Epithelial cell of umbilical artery (primary cell): ENCODE data around the gene ASTE1. TPM values are rescaled to one million over a fixed set of nuclear protein-coding genes. Genes with fewer than 3 reads are reported as not detected.

Experiments used
- total RNA-seq: library from RNA; depleted of rRNA; stranded (reverse); fragments of >200 nt; gene quantifications from 2 replicates; pipeline ENCODE4 v1.2.3, GENCODE V29; 2014

Gene ASTE1, protein sequence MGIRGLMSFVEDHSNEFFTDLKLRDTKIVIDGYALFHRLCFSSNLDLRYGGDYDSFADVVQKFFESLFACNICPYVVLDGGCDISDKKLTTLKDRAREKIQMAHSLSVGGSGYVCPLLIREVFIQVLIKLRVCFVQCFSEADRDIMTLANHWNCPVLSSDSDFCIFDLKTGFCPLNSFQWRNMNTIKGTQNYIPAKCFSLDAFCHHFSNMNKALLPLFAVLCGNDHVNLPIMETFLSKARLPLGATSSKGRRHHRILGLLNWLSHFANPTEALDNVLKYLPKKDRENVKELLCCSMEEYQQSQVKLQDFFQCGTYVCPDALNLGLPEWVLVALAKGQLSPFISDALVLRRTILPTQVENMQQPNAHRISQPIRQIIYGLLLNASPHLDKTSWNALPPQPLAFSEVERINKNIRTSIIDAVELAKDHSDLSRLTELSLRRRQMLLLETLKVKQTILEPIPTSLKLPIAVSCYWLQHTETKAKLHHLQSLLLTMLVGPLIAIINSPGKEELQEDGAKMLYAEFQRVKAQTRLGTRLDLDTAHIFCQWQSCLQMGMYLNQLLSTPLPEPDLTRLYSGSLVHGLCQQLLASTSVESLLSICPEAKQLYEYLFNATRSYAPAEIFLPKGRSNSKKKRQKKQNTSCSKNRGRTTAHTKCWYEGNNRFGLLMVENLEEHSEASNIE
- total RNA-seq: 4.2 and 5.6 TPM in 2 replicates

DNA sequence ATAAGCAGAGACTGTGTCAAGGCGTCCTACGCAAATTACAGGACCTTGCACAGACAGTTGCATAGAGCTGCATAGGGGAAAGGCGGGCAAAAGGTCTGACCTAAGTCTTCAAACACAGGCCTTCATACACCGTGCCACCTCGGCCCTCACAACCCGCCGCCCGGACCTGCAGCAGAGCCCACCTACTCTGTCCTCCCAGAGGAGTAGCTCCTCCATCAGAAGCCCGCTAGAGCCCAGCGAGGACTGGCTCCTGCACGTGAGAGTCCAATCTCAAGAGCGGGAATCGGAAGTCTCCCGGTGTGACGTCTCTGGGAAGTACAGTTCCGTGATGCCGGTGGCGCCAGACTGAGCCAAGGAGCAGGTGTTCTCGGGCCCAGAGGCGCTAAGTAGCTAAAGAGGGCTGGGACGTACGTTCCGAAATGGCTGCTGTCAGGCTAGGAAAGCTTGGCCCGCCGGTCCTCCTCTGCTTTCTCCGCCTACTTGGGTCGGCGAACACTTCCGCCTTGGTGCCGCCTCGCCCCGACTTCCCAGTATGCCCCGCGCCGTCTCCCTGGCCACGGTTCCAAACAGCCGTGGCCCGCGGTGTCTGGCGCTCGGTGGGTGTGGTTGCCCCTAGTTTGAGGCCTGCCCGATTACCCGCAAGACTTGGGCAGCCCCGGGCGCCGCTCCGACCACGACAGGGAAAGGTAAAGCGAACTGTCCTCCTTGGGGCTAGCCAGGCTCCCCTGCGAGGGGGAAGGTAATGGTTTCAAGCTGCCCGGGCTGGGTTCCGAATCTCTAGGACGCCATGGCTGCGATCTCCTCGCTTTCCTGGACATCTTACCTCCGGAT lies at the start of gene ASTE1, which contains the start of gene NEK11:
Gene ASTE1 (minus strand): TSS at position 505 of the 831 bp plus-strand sequence. CDS start 1,519 bp downstream, outside the sequence.
Gene NEK11 (plus strand): TSS at position 557 of the 831 bp plus-strand sequence. CDS start 2,832 bp downstream, outside the sequence.

Other genes starting within 250 kb of the ASTE1 start
- 94.2 and 102 TPM in 2 replicates for gene ATP2C1, start 132.7 kb downstream of the ASTE1 start, total RNA-seq
- 2.9 and 4.0 TPM in 2 replicates for gene NEK11, start 52 bp upstream of the ASTE1 start, total RNA-seq